Progenitor cell of endocrine pancreas (in vitro differentiated cells): Measurements from ENCODE around the gene ZNF587. TPM values are rescaled to one million over a fixed set of nuclear protein-coding genes. Genes with fewer than 3 reads are reported as not detected.
"Not testable (repeated sequence)": the region's sequence is repeated elsewhere in the genome, so short reads cannot be mapped to it uniquely, and the experiment has no call there.

Source experiments
- DNase-seq: peaks from one replicate; pipeline ENCODE4 v3.0.0; 2021; ENCODE audit warnings: low spot score; ENCODE audit not compliant: unreplicated experiment
- H3K27ac Mint-ChIP-seq: 2 replicates; pipeline ENCODE4 v1.8.0; 2021; ENCODE audit warnings: mild to moderate bottlenecking, moderate library complexity, mixed read lengths
- H3K27me3 Mint-ChIP-seq: 2 replicates; pipeline ENCODE4 v1.8.0; 2021; ENCODE audit warnings: mixed read lengths
- H3K36me3 Mint-ChIP-seq: 2 replicates; pipeline ENCODE4 v1.8.0; 2022; ENCODE audit warnings: mixed read lengths; ENCODE audit not compliant: insufficient read depth
- H3K4me1 Mint-ChIP-seq: 2 replicates; pipeline ENCODE4 v1.8.0; 2021; ENCODE audit warnings: low read depth, mixed read lengths
- H3K4me3 Mint-ChIP-seq: 2 replicates; pipeline ENCODE4 v1.8.0; 2021; ENCODE audit warnings: low read depth, mild to moderate bottlenecking, moderate library complexity, mixed read lengths
- H3K9me3 Mint-ChIP-seq: 2 replicates; pipeline ENCODE4 v1.8.0; 2021; ENCODE audit warnings: low read depth, mixed read lengths
- CTCF ChIP-seq: fragments of 200-600 bp; sonication (generic); IDR thresholded peaks from one replicate; pipeline ENCODE4 v1.5.0; 2021; ENCODE audit warnings: antibody characterized with exemption, mild to moderate bottlenecking; ENCODE audit not compliant: unreplicated experiment
- total RNA-seq: library from RNA; stranded (reverse); gene quantifications from 2 replicates; pipeline ENCODE4 v1.2.1, GENCODE V29; 2021

Gene ZNF587
- total RNA-seq, 1 donor from 2014 or later: 93.7 TPM

GRCh38 chr19:57888560-57889231 lies 39.0 kb downstream of the ZNF587 start, which contains the start of gene ZNF814:
ZNF814 (minus strand) TSS chr19:57889037; CDS start chr19:57888802, 235 bp downstream.
- DNase-seq: peak; percentile 83
- peaks cover 46% of the 10 kb centered on the region for H3K36me3 Mint-ChIP-seq
- H3K4me3 Mint-ChIP-seq: peak within 1 kb of the TSS; percentile 93
- peaks cover 18% of the 10 kb centered on the region for H3K9me3 Mint-ChIP-seq
- peak within 1 kb of the TSS; percentile 94 for H3K27ac Mint-ChIP-seq
- peak; percentile 58 for TF ChIP-seq CTCF
- H3K27me3 Mint-ChIP-seq: no peaks in the 10 kb centered on the region
- H3K4me1 Mint-ChIP-seq: peaks cover 17% of the 10 kb centered on the region

- not testable (repeated sequence) for H3K4me3 Mint-ChIP-seq, H3K27me3 Mint-ChIP-seq, DNase-seq, H3K27ac Mint-ChIP-seq
- H3K9me3 Mint-ChIP-seq: peaks cover 15% of the 10 kb centered on the region
- H3K36me3 Mint-ChIP-seq: peaks cover 25% of the 10 kb centered on the region
- H3K4me1 Mint-ChIP-seq: peaks cover 17% of the 10 kb centered on the region
These were observed 41.0 kb downstream of the ZNF587 start for GRCh38 chr19:57890706-57891105.

DNA sequence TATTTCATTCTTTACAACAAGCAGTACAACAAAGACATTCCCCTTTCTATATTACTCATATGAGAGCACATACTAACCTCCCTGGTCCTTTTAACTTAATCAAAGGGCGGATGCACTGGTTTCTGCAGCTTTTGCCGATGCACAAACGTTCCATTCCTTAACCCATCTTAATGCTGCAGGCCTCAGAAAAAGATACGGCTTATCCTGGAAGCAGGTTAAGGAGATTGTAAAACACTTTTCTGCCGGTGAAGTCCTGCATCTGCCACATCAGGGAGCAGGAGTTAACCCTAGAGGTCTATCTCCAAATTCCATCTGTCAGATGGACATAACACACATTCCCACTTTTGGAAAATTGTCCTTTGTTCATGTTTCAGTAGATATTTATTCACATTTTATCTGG lies 50.7 kb downstream of the ZNF587 start:
- peak overlapping the region; percentile 33 for H3K27ac Mint-ChIP-seq
- no peak for DNase-seq
- TF ChIP-seq CTCF: no peak
- H3K9me3 Mint-ChIP-seq: no peaks in the 10 kb centered on the region
- H3K4me1 Mint-ChIP-seq: peaks cover 3% of the 10 kb centered on the region
- H3K36me3 Mint-ChIP-seq: peaks cover 6% of the 10 kb centered on the region
- no peak overlapping the region for H3K4me3 Mint-ChIP-seq
- H3K27me3 Mint-ChIP-seq: no peaks in the 10 kb centered on the region

- no peak overlapping the region for H3K4me3 Mint-ChIP-seq
- H3K27me3 Mint-ChIP-seq: no peaks in the 10 kb centered on the region
- no peak overlapping the region for H3K27ac Mint-ChIP-seq
- no peak for TF ChIP-seq CTCF
- H3K9me3 Mint-ChIP-seq: no peaks in the 10 kb centered on the region
- peaks cover 26% of the 10 kb centered on the region for H3K36me3 Mint-ChIP-seq
- H3K4me1 Mint-ChIP-seq: peaks cover 3% of the 10 kb centered on the region
- no peak for DNase-seq
These were observed 54.0 kb downstream of the ZNF587 start for GRCh38 chr19:57903618-57904184.

DNA sequence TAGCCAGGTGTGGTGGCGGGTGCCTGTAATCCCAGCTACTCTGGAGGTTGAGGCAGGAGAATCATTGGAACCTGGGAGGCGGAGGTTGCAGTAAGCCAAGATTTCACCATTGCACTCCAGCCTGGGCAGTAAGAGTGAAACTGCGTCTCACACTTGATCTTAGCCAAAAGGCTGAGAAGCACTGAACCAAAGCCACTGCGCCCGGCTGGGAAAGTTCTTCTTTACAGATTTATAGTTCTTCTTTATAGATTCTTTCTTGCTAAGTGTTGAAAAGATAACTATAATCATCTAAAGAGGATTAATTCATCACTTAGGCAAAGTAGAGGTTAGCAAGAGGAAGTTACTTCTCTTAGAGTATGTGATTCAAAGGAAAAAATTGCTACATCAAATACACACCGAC lies 55.6 kb downstream of the ZNF587 start:
- DNase-seq: no peak
- Mint-ChIP-seq H3K9me3 (no peaks in the 10 kb centered on the region), H3K4me1 (peaks cover 3% of the 10 kb centered on the region), H3K4me3 (no peak overlapping the region), H3K27me3 (no peaks in the 10 kb centered on the region), H3K27ac (no peak overlapping the region), H3K36me3 (peaks cover 34% of the 10 kb centered on the region)
- no peak for TF ChIP-seq CTCF

- no peak for DNase-seq
- Mint-ChIP-seq H3K27ac (no peak overlapping the region), H3K27me3 (no peaks in the 10 kb centered on the region), H3K36me3 (peaks cover 48% of the 10 kb centered on the region), H3K4me1 (peaks cover 3% of the 10 kb centered on the region), H3K4me3 (no peak overlapping the region), H3K9me3 (no peaks in the 10 kb centered on the region)
- TF ChIP-seq CTCF: no peak
These were observed 57.7 kb downstream of the ZNF587 start for GRCh38 chr19:57907394-57907793.
